Erythroblast (primary cell): Measurements from ENCODE around the gene OR51B2.

Experiments used
- GATA1 ChIP-seq: IDR thresholded peaks from 2 replicates; pipeline ENCODE4 v1.6.1; 2011; ENCODE audit warnings: low read depth, mild to moderate bottlenecking, control low read depth, low read length, moderate library complexity
- POLR2A ChIP-seq: IDR thresholded peaks from 2 replicates; pipeline ENCODE4 v1.6.1; 2011; ENCODE audit warnings: mild to moderate bottlenecking, low read length

GRCh38 chr11:5286351-5286750 is 37.7 kb downstream of the OR51B2 start:
- TF ChIP-seq POLR2A (no peak), GATA1 (no peak)
